ENCODE measurements around the gene AP2B1.

DNA sequence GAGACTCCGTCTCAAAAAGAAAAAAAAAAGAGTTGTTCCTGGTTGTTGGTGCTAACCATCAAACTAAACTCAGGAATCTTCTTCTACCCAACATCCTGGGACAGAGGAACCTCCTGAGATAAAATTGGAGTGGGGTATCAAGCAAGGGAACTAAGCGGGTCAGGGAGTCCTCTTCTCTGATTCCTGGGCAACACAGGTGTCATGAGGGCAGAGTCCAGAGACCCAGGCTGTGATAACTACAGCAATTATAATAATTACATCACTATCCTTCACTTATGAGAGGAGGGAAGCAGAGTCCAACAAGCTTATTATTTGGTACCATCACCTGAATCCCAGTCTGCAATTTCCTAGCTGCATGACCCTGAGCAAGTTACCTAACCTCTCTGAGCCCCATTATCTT, 181.7 kb downstream of the AP2B1 start:
- TF ChIP-seq, protein P1, sequence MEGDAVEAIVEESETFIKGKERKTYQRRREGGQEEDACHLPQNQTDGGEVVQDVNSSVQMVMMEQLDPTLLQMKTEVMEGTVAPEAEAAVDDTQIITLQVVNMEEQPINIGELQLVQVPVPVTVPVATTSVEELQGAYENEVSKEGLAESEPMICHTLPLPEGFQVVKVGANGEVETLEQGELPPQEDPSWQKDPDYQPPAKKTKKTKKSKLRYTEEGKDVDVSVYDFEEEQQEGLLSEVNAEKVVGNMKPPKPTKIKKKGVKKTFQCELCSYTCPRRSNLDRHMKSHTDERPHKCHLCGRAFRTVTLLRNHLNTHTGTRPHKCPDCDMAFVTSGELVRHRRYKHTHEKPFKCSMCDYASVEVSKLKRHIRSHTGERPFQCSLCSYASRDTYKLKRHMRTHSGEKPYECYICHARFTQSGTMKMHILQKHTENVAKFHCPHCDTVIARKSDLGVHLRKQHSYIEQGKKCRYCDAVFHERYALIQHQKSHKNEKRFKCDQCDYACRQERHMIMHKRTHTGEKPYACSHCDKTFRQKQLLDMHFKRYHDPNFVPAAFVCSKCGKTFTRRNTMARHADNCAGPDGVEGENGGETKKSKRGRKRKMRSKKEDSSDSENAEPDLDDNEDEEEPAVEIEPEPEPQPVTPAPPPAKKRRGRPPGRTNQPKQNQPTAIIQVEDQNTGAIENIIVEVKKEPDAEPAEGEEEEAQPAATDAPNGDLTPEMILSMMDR (IDR thresholded peaks at IDR 0.05; ENCODE audit: low read depth, low read length): no peak
- no peak for TF ChIP-seq EZH2phosphoT487 (IDR thresholded peaks at IDR 0.05; ENCODE audit: low read depth)

All from OCI-LY3 (cell line).